ENCODE results near the gene PPP1R37. TPM values are rescaled to one million over a fixed set of nuclear protein-coding genes. Genes with fewer than 3 reads are reported as not detected.

PPP1R37 gene
- total RNA-seq, 1 donor from 2014 or later: 19.2 TPM

GRCh38 chr19:45094707-45095106 lies 1.7 kb downstream of the PPP1R37 start:
- no peak overlapping the region for H3K4me3 ChIP-seq (ENCODE audit: low read depth, low read length)
- H3K27me3 ChIP-seq (ENCODE audit: control insufficient read depth, insufficient read depth, low read length): no peaks in the 10 kb centered on the region
- FAIRE-seq (no peak), DNase-seq (ENCODE audit: low read depth) (no peak)
- TF ChIP-seq, protein P1, sequence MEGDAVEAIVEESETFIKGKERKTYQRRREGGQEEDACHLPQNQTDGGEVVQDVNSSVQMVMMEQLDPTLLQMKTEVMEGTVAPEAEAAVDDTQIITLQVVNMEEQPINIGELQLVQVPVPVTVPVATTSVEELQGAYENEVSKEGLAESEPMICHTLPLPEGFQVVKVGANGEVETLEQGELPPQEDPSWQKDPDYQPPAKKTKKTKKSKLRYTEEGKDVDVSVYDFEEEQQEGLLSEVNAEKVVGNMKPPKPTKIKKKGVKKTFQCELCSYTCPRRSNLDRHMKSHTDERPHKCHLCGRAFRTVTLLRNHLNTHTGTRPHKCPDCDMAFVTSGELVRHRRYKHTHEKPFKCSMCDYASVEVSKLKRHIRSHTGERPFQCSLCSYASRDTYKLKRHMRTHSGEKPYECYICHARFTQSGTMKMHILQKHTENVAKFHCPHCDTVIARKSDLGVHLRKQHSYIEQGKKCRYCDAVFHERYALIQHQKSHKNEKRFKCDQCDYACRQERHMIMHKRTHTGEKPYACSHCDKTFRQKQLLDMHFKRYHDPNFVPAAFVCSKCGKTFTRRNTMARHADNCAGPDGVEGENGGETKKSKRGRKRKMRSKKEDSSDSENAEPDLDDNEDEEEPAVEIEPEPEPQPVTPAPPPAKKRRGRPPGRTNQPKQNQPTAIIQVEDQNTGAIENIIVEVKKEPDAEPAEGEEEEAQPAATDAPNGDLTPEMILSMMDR (IDR thresholded peaks at IDR 0.05; ENCODE audit: insufficient read depth, low read length, severe bottlenecking): no peak
- peaks cover 7% of the 10 kb centered on the region for H3K36me3 ChIP-seq (ENCODE audit: control insufficient read depth, insufficient read depth, low read length)

GRCh38 chr19:45095496-45096413 lies 2.8 kb downstream of the PPP1R37 start:
- DNase-seq (ENCODE audit: low read depth): no peak
- Histone ChIP-seq H3K4me3 (ENCODE audit: low read depth, low read length) (no peak overlapping the region), H3K27me3 (ENCODE audit: control insufficient read depth, insufficient read depth, low read length) (no peaks in the 10 kb centered on the region), H3K36me3 (ENCODE audit: control insufficient read depth, insufficient read depth, low read length) (peaks cover 1% of the 10 kb centered on the region)
- TF ChIP-seq, protein P1 (IDR thresholded peaks at IDR 0.05; ENCODE audit: insufficient read depth, low read length, severe bottlenecking): no peak
- FAIRE-seq: no peak

DNA sequence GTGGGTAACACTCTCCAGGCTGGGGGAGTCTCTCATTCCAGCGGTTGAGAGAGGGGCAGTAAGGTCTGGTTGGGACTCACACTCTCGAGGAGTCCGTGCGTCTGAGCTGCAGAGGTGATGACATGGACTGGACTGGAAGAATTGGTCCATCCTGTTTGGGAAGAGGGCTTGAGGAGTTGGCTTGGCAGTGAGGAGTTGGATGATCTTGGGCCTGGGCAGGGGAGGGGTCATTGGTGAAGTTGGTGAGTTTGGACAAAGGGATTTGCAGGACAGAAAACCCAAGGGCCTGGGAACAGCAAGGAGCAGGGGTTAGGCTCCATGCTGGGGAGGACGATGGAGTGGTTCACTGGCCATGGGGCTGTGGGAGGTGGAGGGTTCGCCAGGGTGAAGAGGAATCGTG lies 3.7 kb downstream of the PPP1R37 start:
- no peak for DNase-seq (ENCODE audit: low read depth)
- no peak overlapping the region for H3K4me3 ChIP-seq (ENCODE audit: low read depth, low read length)
- TF ChIP-seq, protein P1 (IDR thresholded peaks at IDR 0.05; ENCODE audit: insufficient read depth, low read length, severe bottlenecking): no peak
- peak; percentile 52 for FAIRE-seq
- peaks cover 1% of the 10 kb centered on the region for H3K36me3 ChIP-seq (ENCODE audit: control insufficient read depth, insufficient read depth, low read length)
- no peaks in the 10 kb centered on the region for H3K27me3 ChIP-seq (ENCODE audit: control insufficient read depth, insufficient read depth, low read length)

DNA sequence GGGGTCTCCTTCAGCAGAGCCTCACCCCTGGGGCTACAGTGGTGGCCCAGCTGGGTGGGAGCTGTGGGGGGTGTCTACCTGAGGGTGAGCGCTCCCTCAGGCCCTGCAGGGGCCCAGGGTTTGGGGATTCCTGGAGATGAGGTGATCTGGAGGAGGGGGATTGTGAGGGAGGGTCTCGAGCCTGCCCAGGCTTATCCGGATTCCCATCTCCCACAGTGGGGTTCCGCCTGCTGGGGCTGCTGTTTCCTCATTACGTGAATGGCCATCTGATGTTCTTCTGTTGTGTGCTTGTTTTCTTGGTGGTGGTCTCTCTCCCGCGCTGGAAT lies 4.4 kb downstream of the PPP1R37 start:
- FAIRE-seq (no peak), DNase-seq (ENCODE audit: low read depth) (no peak)
- H3K27me3 ChIP-seq (ENCODE audit: control insufficient read depth, insufficient read depth, low read length): no peaks in the 10 kb centered on the region
- H3K36me3 ChIP-seq (ENCODE audit: control insufficient read depth, insufficient read depth, low read length): peaks cover 1% of the 10 kb centered on the region
- no peak overlapping the region for H3K4me3 ChIP-seq (ENCODE audit: low read depth, low read length)
- TF ChIP-seq, protein P1 (IDR thresholded peaks at IDR 0.05; ENCODE audit: insufficient read depth, low read length, severe bottlenecking): no peak

DNA sequence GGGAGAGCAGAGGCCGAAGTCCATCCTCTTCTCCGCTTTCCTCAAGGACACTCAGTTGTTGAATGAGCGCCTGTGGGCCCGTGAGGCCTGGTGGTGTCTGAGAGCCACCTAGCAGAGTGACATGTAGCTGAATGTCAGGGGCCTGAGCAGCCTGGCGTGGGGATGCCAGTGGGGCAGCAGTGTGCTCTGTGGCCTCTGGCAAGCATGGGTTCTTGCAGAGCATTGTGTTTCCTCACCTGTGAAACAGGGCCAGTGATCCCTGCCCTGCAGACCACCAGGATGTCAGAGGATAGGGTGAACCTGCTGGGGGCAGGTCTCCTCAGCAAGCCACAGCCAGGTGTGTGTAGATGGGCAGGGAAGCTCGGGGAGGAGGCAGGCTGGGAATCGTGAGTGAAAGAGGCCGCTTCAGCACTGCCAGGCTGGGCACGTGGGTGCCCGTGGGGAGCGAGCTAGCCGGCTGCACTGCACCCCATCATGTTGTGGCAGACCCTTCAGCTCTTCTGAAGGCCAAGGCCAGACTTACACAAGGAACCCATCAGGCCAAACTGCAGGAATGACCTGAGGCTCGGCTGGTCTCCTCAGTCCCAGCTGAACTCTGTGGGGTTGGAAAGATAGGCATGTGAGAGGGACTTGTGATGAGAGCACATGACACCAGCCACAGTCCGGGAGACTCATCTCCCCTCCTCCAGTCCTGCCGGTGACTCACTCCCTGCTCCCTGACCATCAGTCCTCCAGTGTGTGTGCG lies 5.0 kb downstream of the PPP1R37 start:
- peak; percentile 83 for DNase-seq (ENCODE audit: low read depth)
- Histone ChIP-seq H3K27me3 (ENCODE audit: control insufficient read depth, insufficient read depth, low read length) (no peaks in the 10 kb centered on the region), H3K36me3 (ENCODE audit: control insufficient read depth, insufficient read depth, low read length) (peaks cover 1% of the 10 kb centered on the region), H3K4me3 (ENCODE audit: low read depth, low read length) (no peak overlapping the region)
- TF ChIP-seq, protein P1 (IDR thresholded peaks at IDR 0.05; ENCODE audit: insufficient read depth, low read length, severe bottlenecking): no peak
- peak; percentile 98 for FAIRE-seq
